Colonic mucosa (tissue), 4 donors: ENCODE data around the gene AMZ1. TPM values are rescaled to one million over a fixed set of nuclear protein-coding genes. Genes with fewer than 3 reads are reported as not detected.

Experiments used
- DNase-seq: peaks from one replicate; pipeline ENCODE4 v3.0.0-alpha.2; 2020
- H3K27ac ChIP-seq: fragments of 200-600 bp; one replicate; pipeline ENCODE4 v1.8.0; 2021
- H3K27me3 ChIP-seq: fragments of 200-600 bp; one replicate; pipeline ENCODE4 v1.8.0; 2021
- H3K36me3 ChIP-seq: fragments of 200-600 bp; one replicate; pipeline ENCODE4 v1.8.0; 2021
- H3K4me1 ChIP-seq: fragments of 200-600 bp; one replicate; pipeline ENCODE4 v1.8.0; 2021; ENCODE audit warnings: mild to moderate bottlenecking
- H3K4me3 ChIP-seq: fragments of 200-600 bp; one replicate; pipeline ENCODE4 v1.8.0; 2021
- H3K9ac ChIP-seq, 2 donors: one replicate each; pipeline ENCODE4 v1.7.0; 2013; ENCODE audit warnings: control low read depth in 2 of 2, low read depth in 2 of 2, low read length in 2 of 2
- H3K9me3 ChIP-seq: fragments of 200-600 bp; one replicate; pipeline ENCODE4 v1.8.0; 2021
- CTCF ChIP-seq: fragments of 200-600 bp; IDR thresholded peaks from one replicate; pipeline ENCODE4 v1.8.0; 2022; ENCODE audit warnings: antibody characterized with exemption, mild to moderate bottlenecking
- intact Hi-C: fragments of 100-400 bp; cut with DNase I; formaldehyde crosslinking; loops from one replicate; pipeline ENCODE4 v1.14.1; 2022
- total RNA-seq, 2 donors: library from RNA; stranded (reverse); fragmentation: NEBNext Ultra II Directional in 1 of 2; extraction: Animal tissue kit (Norgen Biotek cat#: 25700) in 1 of 2; gene quantifications; one replicate each; pipeline ENCODE4 v1.2.1, GENCODE V29; 2021
- donor health status: healthy.
- donor health status: DM: no; HTN: no; CAD: no.
- donor health status: DM: no; HTN: no; CAD: no.

AMZ1 gene
- total RNA-seq, 2 donors from 2014 or later: 0.08 TPM; not detected in 1

GRCh38 chr7:2663121-2663886, 24.7 kb upstream of the AMZ1 start:
- Histone ChIP-seq H3K4me1 (no peaks in the 10 kb centered on the region), H3K27ac (no peak overlapping the region), H3K4me3 (no peak overlapping the region), H3K27me3 (no peaks in the 10 kb centered on the region), H3K9ac (peak overlapping the region in 1 of 2 donors; percentile 40), H3K9me3 (no peaks in the 10 kb centered on the region), H3K36me3 (no peaks in the 10 kb centered on the region)
- DNase-seq: no peak
- TF ChIP-seq CTCF: no peak
- intact Hi-C loops: no loop called here

GRCh38 chr7:2663960-2664359, 24.0 kb upstream of the AMZ1 start:
- H3K4me1 ChIP-seq: no peaks in the 10 kb centered on the region
- no peaks in the 10 kb centered on the region for H3K36me3 ChIP-seq
- H3K27ac ChIP-seq: no peak overlapping the region
- TF ChIP-seq CTCF: no peak
- no peak overlapping the region for H3K4me3 ChIP-seq
- no peak for DNase-seq
- intact Hi-C loops: no loop called here
- H3K9ac ChIP-seq: no peak overlapping the region
- H3K27me3 ChIP-seq: no peaks in the 10 kb centered on the region
- no peaks in the 10 kb centered on the region for H3K9me3 ChIP-seq

DNA sequence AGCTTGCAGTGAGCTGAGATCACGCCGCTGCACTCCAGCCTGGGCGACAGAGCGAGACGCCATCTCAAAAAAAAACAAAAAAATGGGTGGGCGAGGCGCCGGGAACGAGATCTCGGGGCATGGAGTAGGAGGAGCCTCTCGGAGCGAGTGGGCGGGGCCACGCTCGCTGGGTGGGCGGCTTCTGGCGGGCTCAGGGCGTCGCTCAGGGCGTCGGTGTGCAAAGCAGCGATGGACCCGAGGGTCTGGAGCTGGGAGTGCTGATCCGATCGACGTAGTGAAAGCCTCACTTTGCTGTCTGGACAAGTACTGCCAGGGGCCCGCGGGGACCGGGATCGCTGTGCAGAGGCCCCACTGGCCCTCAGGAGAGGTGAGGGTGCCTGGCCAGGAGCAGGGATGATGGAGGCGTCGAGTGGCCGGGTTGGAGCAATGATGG, 22.6 kb upstream of the AMZ1 start:
- intact Hi-C loops: no loop called here
- DNase-seq: no peak
- Histone ChIP-seq H3K27ac (no peak overlapping the region), H3K27me3 (no peaks in the 10 kb centered on the region), H3K9ac (no peak overlapping the region), H3K9me3 (no peaks in the 10 kb centered on the region), H3K4me1 (no peaks in the 10 kb centered on the region), H3K4me3 (no peak overlapping the region), H3K36me3 (no peaks in the 10 kb centered on the region)
- no peak for TF ChIP-seq CTCF

DNA sequence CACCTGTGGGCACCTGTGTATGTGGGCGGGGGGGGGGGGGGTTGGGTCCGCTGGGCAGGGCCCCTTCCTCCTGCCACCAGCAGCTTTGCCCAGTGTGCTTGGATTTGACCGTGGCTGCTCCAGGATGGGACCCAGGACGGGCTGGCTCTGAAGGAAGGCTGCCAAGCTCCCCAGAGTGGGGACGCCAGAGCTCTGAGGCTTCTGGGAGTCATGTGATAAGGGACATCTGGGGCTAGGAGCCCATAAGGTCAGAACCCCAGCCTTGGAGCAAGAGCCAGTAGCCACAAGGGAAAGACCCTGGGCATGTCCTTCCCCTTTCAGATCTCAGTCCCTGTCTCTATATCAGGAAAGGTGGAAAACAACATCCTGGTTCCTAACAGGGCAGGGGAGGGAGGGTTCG, 21.8 kb upstream of the AMZ1 start:
- intact Hi-C loops: no loop called here
- TF ChIP-seq CTCF: no peak
- Histone ChIP-seq H3K27ac (no peak overlapping the region), H3K36me3 (no peaks in the 10 kb centered on the region), H3K4me3 (no peak overlapping the region), H3K4me1 (no peaks in the 10 kb centered on the region), H3K9ac (no peak overlapping the region), H3K27me3 (no peaks in the 10 kb centered on the region), H3K9me3 (no peaks in the 10 kb centered on the region)
- no peak for DNase-seq

DNA sequence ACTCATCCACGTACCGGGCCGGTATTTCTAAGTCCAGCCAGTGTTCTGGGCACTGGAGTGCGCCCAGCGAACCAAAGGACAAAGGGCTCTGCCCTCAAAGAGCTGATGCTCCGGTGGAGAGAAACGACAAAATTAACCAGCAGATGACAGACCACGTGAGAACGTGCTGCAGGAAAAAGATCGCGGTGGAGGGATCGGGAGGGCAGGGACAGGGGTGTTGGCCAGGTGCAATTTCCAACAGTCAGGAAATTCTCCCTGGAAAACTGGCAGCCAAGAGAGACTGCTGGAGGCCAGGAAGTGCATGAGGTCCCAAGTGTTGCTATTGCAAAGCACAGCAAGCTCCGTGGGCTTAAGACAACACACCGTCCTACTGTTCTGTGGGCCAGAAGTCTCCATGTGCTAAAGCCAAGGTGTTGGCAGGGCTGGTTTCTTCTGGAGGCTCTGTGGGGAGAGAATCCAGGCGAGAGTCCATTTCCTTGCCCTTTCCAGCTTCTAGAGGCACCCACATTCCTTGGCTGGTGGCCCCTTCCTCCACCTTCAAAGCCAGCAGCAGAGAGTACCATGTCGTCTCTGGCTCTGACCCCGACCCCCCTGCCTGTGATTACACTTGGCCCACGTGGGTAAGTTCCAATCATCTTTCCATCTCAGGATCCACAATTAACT, 21.3 kb upstream of the AMZ1 start:
- no peak overlapping the region for H3K4me3 ChIP-seq
- no peak overlapping the region for H3K9ac ChIP-seq
- H3K36me3 ChIP-seq: no peaks in the 10 kb centered on the region
- H3K9me3 ChIP-seq: no peaks in the 10 kb centered on the region
- H3K27me3 ChIP-seq: no peaks in the 10 kb centered on the region
- peak; percentile 63 for DNase-seq
- no peak overlapping the region for H3K27ac ChIP-seq
- intact Hi-C loops: no loop called here
- H3K4me1 ChIP-seq: no peaks in the 10 kb centered on the region
- no peak for TF ChIP-seq CTCF
